C4-2B (cell line): ENCODE results near the gene RASD1.

Source experiments
- CTCF ChIP-seq: fragments of 450-650 bp; conservative IDR thresholded peaks from 2 replicates; pipeline ENCODE4 v1.5.1; 2017; ENCODE audit warnings: mild to moderate bottlenecking
- ZFX ChIP-seq: fragments of 450-650 bp; IDR thresholded peaks from 2 replicates; pipeline ENCODE4 v1.6.1; 2017

- TF ChIP-seq CTCF (no peak), ZFX (no peak)
Observed at GRCh38 chr17:17514361-17514992, 18.3 kb upstream of the RASD1 start.
